Caki2 (cell line): ENCODE measurements around the gene OR52N1. TPM values are rescaled to one million over a fixed set of nuclear protein-coding genes. Genes with fewer than 3 reads are reported as not detected.

Source experiments
- DNase-seq: peaks from one replicate; pipeline ENCODE4 v3.0.0-alpha.2; 2015; ENCODE audit warnings: low read depth
- in situ Hi-C: cut with HindIII; loops from 2 replicates; pipeline ENCODE4 v1.10.0; 2016; ENCODE audit warnings: low sequenced_read_pairs, low pct_unique_long_range_greater_than_20kb, mixed read lengths
- total RNA-seq: library from RNA; depleted of rRNA; stranded (reverse); fragments of >200 nt; shearing (Covaris generic); gene quantifications from 2 replicates; pipeline ENCODE4 v1.2.3, GENCODE V29; 2014; ENCODE audit warnings: low replicate concordance; rRNA removed

OR52N1 gene
- total RNA-seq, 1 experiment from 2014 or later = not detected

- in situ Hi-C loops = no loop called here
- DNase-seq = no peak
These were observed 53.2 kb downstream of the OR52N1 start for GRCh38 chr11:5737670-5738392.

- in situ Hi-C loops = no loop called here
- DNase-seq = no peak
These were observed 54.0 kb downstream of the OR52N1 start for GRCh38 chr11:5737091-5737490.

Other genes with a start within 250 kb of the OR52N1 start
- not detected in 2 replicates for gene OR52H1, start 242.7 kb downstream of the OR52N1 start, total RNA-seq
- gene OR52B6, start 210.4 kb downstream of the OR52N1 start, total RNA-seq = not detected in 2 replicates
- 11.1 and 12.0 TPM in 2 replicates for gene TRIM6, start 194.6 kb downstream of the OR52N1 start, total RNA-seq
- 8.1 and 15.3 TPM in 2 replicates for gene TRIM34, start 166.3 kb downstream of the OR52N1 start, total RNA-seq
- 7.4 and 9.5 TPM in 2 replicates for gene TRIM5, start 106.2 kb downstream of the OR52N1 start, total RNA-seq
- gene TRIM22, start 101.5 kb downstream of the OR52N1 start, total RNA-seq = 7.4 TPM in 1 of 2 replicates, not detected in the other
- gene OR56B1, start 54.8 kb downstream of the OR52N1 start, total RNA-seq = not detected in 2 replicates
- gene OR52N4, start 37.0 kb downstream of the OR52N1 start, total RNA-seq = not detected in 2 replicates
- not detected in 2 replicates for gene OR52N5, start 7.9 kb downstream of the OR52N1 start, total RNA-seq
- not detected in 2 replicates for gene OR52N2, start 17.7 kb upstream of the OR52N1 start, total RNA-seq
- gene OR52E6, start 50.6 kb upstream of the OR52N1 start, total RNA-seq = not detected in 2 replicates
- not detected in 2 replicates for gene OR52E8, start 66.4 kb upstream of the OR52N1 start, total RNA-seq
- gene OR52E4, start 89.4 kb upstream of the OR52N1 start, total RNA-seq = not detected in 2 replicates
- gene OR52E5, start 101.9 kb upstream of the OR52N1 start, total RNA-seq = not detected in 2 replicates
- gene OR56A3, start 151.0 kb upstream of the OR52N1 start, total RNA-seq = not detected in 2 replicates
- not detected in 2 replicates for gene OR56A5, start 177.2 kb upstream of the OR52N1 start, total RNA-seq
- not detected in 2 replicates for gene OR52L1, start 195.7 kb upstream of the OR52N1 start, total RNA-seq
- gene OR56A4, start 215.7 kb upstream of the OR52N1 start, total RNA-seq = not detected in 2 replicates
- not detected in 2 replicates for gene OR56A1, start 239.5 kb upstream of the OR52N1 start, total RNA-seq